B cell (primary cell): Measurements from ENCODE around the gene KRTAP10-7.
"Not testable (repeated sequence)": the region's sequence is repeated elsewhere in the genome, so short reads cannot be mapped to it uniquely, and the experiment has no call there.

Source experiments
- EZH2 ChIP-seq: IDR thresholded peaks from 2 replicates; pipeline ENCODE4 v1.6.1; 2012; ENCODE audit warnings: borderline replicate concordance, low read depth, mild to moderate bottlenecking, moderate library complexity, low read length; ENCODE audit not compliant: insufficient read depth, poor library complexity, severe bottlenecking
- TF ChIP-seq, protein P1 (sequence below): fragments of 200-600 bp; IDR thresholded peaks from one replicate; pipeline ENCODE4 v1.8.0; 2022; ENCODE audit warnings: antibody characterized with exemption, mild to moderate bottlenecking

DNA sequence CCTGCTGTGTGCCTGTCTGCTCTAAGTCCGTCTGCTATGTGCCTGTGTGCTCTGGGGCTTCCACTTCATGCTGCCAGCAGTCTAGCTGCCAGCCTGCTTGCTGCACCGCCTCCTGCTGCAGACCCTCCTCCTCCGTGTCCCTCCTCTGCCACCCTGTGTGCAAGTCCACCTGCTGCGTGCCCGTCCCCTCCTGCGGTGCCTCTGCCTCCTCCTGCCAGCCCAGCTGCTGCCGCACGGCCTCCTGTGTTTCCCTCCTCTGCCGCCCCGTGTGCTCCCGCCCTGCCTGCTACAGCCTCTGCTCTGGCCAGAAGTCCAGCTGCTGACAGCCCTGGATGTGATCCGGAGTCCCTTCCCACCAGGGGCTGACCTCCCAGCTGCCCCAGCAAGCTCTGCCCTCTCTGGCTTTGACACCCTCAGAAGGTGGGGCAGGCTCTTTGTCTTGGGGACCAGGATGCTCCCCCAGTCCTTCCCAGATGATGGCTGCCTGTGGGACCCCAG is 37.5 kb downstream of the KRTAP10-7 start:
- TF ChIP-seq, protein P1, sequence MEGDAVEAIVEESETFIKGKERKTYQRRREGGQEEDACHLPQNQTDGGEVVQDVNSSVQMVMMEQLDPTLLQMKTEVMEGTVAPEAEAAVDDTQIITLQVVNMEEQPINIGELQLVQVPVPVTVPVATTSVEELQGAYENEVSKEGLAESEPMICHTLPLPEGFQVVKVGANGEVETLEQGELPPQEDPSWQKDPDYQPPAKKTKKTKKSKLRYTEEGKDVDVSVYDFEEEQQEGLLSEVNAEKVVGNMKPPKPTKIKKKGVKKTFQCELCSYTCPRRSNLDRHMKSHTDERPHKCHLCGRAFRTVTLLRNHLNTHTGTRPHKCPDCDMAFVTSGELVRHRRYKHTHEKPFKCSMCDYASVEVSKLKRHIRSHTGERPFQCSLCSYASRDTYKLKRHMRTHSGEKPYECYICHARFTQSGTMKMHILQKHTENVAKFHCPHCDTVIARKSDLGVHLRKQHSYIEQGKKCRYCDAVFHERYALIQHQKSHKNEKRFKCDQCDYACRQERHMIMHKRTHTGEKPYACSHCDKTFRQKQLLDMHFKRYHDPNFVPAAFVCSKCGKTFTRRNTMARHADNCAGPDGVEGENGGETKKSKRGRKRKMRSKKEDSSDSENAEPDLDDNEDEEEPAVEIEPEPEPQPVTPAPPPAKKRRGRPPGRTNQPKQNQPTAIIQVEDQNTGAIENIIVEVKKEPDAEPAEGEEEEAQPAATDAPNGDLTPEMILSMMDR = not testable (repeated sequence)
- not testable (repeated sequence) for TF ChIP-seq EZH2
